Karpas-422 (cell line): ENCODE measurements around the gene EPHB1. TPM values are rescaled to one million over a fixed set of nuclear protein-coding genes. Genes with fewer than 3 reads are reported as not detected.

Experiments
- DNase-seq: peaks from one replicate; pipeline ENCODE4 v3.0.0-alpha.2; 2015
- H2AFZ ChIP-seq: fragments of 200-600 bp; sonication (generic); 2 replicates; pipeline ENCODE4 v1.6.1; 2014; ENCODE audit warnings: antibody characterized with exemption, low read length, mixed read lengths
- H3K27ac ChIP-seq: fragments of 200-600 bp; sonication (generic); 2 replicates; pipeline ENCODE4 v1.5.1; 2014; ENCODE audit warnings: mild to moderate bottlenecking, low read length, moderate library complexity
- H3K27me3 ChIP-seq: fragments of 200-600 bp; sonication (generic); 2 replicates; pipeline ENCODE4 v1.6.1; 2014; ENCODE audit warnings: low read length, mixed read lengths
- H3K36me3 ChIP-seq: fragments of 200-600 bp; sonication (generic); 2 replicates; pipeline ENCODE4 v1.6.1; 2014; ENCODE audit warnings: low read length, mixed read lengths; ENCODE audit not compliant: insufficient read depth
- H3K4me1 ChIP-seq: fragments of 200-600 bp; sonication (generic); 2 replicates; pipeline ENCODE4 v1.6.1; 2014; ENCODE audit warnings: mild to moderate bottlenecking, low read length, mixed read lengths
- H3K4me2 ChIP-seq: fragments of 200-600 bp; sonication (generic); 2 replicates; pipeline ENCODE4 v1.6.1; 2014; ENCODE audit warnings: low read length, low read depth, mild to moderate bottlenecking; ENCODE audit not compliant: poor library complexity, severe bottlenecking
- H3K4me3 ChIP-seq: fragments of 200-600 bp; sonication (generic); 2 replicates; pipeline ENCODE4 v1.5.1; 2014; ENCODE audit warnings: mild to moderate bottlenecking, antibody characterized with exemption, low read length, mixed read lengths
- H3K79me2 ChIP-seq: fragments of 200-600 bp; sonication (generic); 2 replicates; pipeline ENCODE4 v1.6.1; 2014; ENCODE audit warnings: mild to moderate bottlenecking, low read length, mixed read lengths
- H3K9ac ChIP-seq: fragments of 200-600 bp; sonication (generic); 2 replicates; pipeline ENCODE4 v1.6.0; 2014; ENCODE audit warnings: low read length
- H3K9me2 ChIP-seq: fragments of 200-600 bp; sonication (generic), shearing (Covaris generic); replicated peaks from 2 replicates; pipeline ENCODE4 v1.6.0; 2014; ENCODE audit warnings: mild to moderate bottlenecking, low read length, moderate library complexity; ENCODE audit not compliant: insufficient read depth
- H3K9me3 ChIP-seq: fragments of 300-700, 200-600 bp; sonication (generic); 2 replicates; pipeline ENCODE4 v1.6.1; 2014; ENCODE audit warnings: low read length, mixed read lengths
- H4K20me1 ChIP-seq: fragments of 200-600 bp; sonication (generic); 2 replicates; pipeline ENCODE4 v1.6.1; 2014; ENCODE audit warnings: mild to moderate bottlenecking, antibody characterized with exemption, low read length, low read depth; ENCODE audit not compliant: insufficient read depth
- total RNA-seq: library from RNA; depleted of rRNA; stranded (reverse); fragments of >200 nt; shearing (Covaris generic); gene quantifications from 2 replicates; pipeline ENCODE4 v1.2.3, GENCODE V29; 2014; ENCODE audit warnings: low replicate concordance

Gene EPHB1
- total RNA-seq, 1 experiment from 2014 or later = 24.1 TPM

- Histone ChIP-seq H3K27me3 (no peaks in the 10 kb centered on the region), H4K20me1 (no peaks in the 10 kb centered on the region), H3K27ac (peak overlapping the region; percentile 50; the same call in 1 of the 2 replicates), H3K9me2 (no peaks in the 10 kb centered on the region), H3K9ac (peak overlapping the region; percentile 60), H2AFZ (peak overlapping the region; percentile 67; the same call in 1 of the 2 replicates), H3K4me3 (peak overlapping the region; percentile 42), H3K4me1 (peaks cover 32% of the 10 kb centered on the region), H3K9me3 (no peaks in the 10 kb centered on the region), H3K79me2 (no peaks in the 10 kb centered on the region), H3K4me2 (peak overlapping the region; percentile 62), H3K36me3 (no peaks in the 10 kb centered on the region)
- DNase-seq = peak; percentile 63
Observed at GRCh38 chr3:134833453-134834163, 38.5 kb downstream of the EPHB1 start.

GRCh38 chr3:134836921-134837320 is 41.9 kb downstream of the EPHB1 start:
- DNase-seq = no peak
- no peaks in the 10 kb centered on the region for H3K79me2 ChIP-seq

GRCh38 chr3:134838599-134838998 is 43.5 kb downstream of the EPHB1 start:
- Histone ChIP-seq H3K4me2 (no peak overlapping the region), H3K27ac (no peak overlapping the region), H3K79me2 (no peaks in the 10 kb centered on the region), H3K9me2 (no peaks in the 10 kb centered on the region), H3K27me3 (no peaks in the 10 kb centered on the region; the same call in 1 of the 2 replicates), H3K4me3 (no peak overlapping the region), H2AFZ (no peak overlapping the region), H3K36me3 (no peaks in the 10 kb centered on the region), H3K9me3 (no peaks in the 10 kb centered on the region), H3K9ac (no peak overlapping the region), H4K20me1 (no peaks in the 10 kb centered on the region), H3K4me1 (peaks cover 30% of the 10 kb centered on the region)
- peak; percentile 72 for DNase-seq

More at GRCh38 chr3:134836921-134837320, 41.9 kb downstream of the EPHB1 start:
- H3K9ac ChIP-seq = no peak overlapping the region
- no peak overlapping the region for H3K4me2 ChIP-seq
- no peaks in the 10 kb centered on the region for H3K9me3 ChIP-seq
- peaks cover 42% of the 10 kb centered on the region for H3K4me1 ChIP-seq
- H2AFZ ChIP-seq = no peak overlapping the region
- no peaks in the 10 kb centered on the region for H3K27me3 ChIP-seq
- H3K27ac ChIP-seq = no peak overlapping the region
- H3K4me3 ChIP-seq = no peak overlapping the region
- H4K20me1 ChIP-seq = no peaks in the 10 kb centered on the region
- H3K9me2 ChIP-seq = no peaks in the 10 kb centered on the region
- no peaks in the 10 kb centered on the region for H3K36me3 ChIP-seq

GRCh38 chr3:134839422-134839821 is 44.4 kb downstream of the EPHB1 start:
- no peak overlapping the region for H2AFZ ChIP-seq
- H3K9me2 ChIP-seq = no peaks in the 10 kb centered on the region
- no peak overlapping the region for H3K4me3 ChIP-seq
- no peak for DNase-seq
- H3K27ac ChIP-seq = no peak overlapping the region
- no peaks in the 10 kb centered on the region for H3K9me3 ChIP-seq
- H3K27me3 ChIP-seq = no peaks in the 10 kb centered on the region; the same call in 1 of the 2 replicates
- no peaks in the 10 kb centered on the region for H4K20me1 ChIP-seq
- no peaks in the 10 kb centered on the region for H3K79me2 ChIP-seq
- no peaks in the 10 kb centered on the region for H3K36me3 ChIP-seq
- no peak overlapping the region for H3K4me2 ChIP-seq
- H3K9ac ChIP-seq = no peak overlapping the region
- H3K4me1 ChIP-seq = peaks cover 25% of the 10 kb centered on the region

- Histone ChIP-seq H4K20me1 (no peaks in the 10 kb centered on the region), H3K27me3 (no peaks in the 10 kb centered on the region; the same call in 1 of the 2 replicates), H3K27ac (no peak overlapping the region), H3K9me3 (no peaks in the 10 kb centered on the region), H3K36me3 (no peaks in the 10 kb centered on the region), H3K79me2 (no peaks in the 10 kb centered on the region), H2AFZ (no peak overlapping the region), H3K4me3 (no peak overlapping the region), H3K9ac (no peak overlapping the region), H3K9me2 (no peaks in the 10 kb centered on the region), H3K4me1 (peaks cover 25% of the 10 kb centered on the region), H3K4me2 (no peak overlapping the region)
- DNase-seq = peak; percentile 79
Observed at GRCh38 chr3:134839990-134840389, 44.9 kb downstream of the EPHB1 start.

- H3K27me3 ChIP-seq = no peaks in the 10 kb centered on the region; the same call in 1 of the 2 replicates
- H3K4me1 ChIP-seq = peaks cover 25% of the 10 kb centered on the region
- DNase-seq = no peak
- no peak overlapping the region for H2AFZ ChIP-seq
- no peaks in the 10 kb centered on the region for H3K79me2 ChIP-seq
- H3K9me3 ChIP-seq = no peaks in the 10 kb centered on the region
- no peak overlapping the region for H3K4me3 ChIP-seq
- H3K27ac ChIP-seq = no peak overlapping the region
- no peaks in the 10 kb centered on the region for H3K36me3 ChIP-seq
- H3K4me2 ChIP-seq = no peak overlapping the region
- H3K9ac ChIP-seq = no peak overlapping the region
- no peaks in the 10 kb centered on the region for H4K20me1 ChIP-seq
- no peaks in the 10 kb centered on the region for H3K9me2 ChIP-seq
Observed at GRCh38 chr3:134840459-134840858, 45.4 kb downstream of the EPHB1 start.

GRCh38 chr3:134846084-134846483 is 51.0 kb downstream of the EPHB1 start:
- H3K79me2 ChIP-seq = no peaks in the 10 kb centered on the region
- DNase-seq = peak; percentile 56
- H3K36me3 ChIP-seq = no peaks in the 10 kb centered on the region
- peaks cover 47% of the 10 kb centered on the region for H3K4me1 ChIP-seq
- peak overlapping the region; percentile 36 for H3K9ac ChIP-seq
- H3K9me2 ChIP-seq = no peaks in the 10 kb centered on the region
- no peaks in the 10 kb centered on the region; the same call in 1 of the 2 replicates for H3K27me3 ChIP-seq
- H2AFZ ChIP-seq = peak overlapping the region; percentile 3; the same call in 1 of the 2 replicates
- no peak overlapping the region; the same call in 1 of the 2 replicates for H3K4me3 ChIP-seq
- peak overlapping the region; percentile 48 for H3K27ac ChIP-seq
- H3K4me2 ChIP-seq = peak overlapping the region; percentile 17
- H3K9me3 ChIP-seq = no peaks in the 10 kb centered on the region
- H4K20me1 ChIP-seq = no peaks in the 10 kb centered on the region

GRCh38 chr3:134846911-134847317 is 51.9 kb downstream of the EPHB1 start:
- Histone ChIP-seq H3K79me2 (no peaks in the 10 kb centered on the region), H3K27ac (no peak overlapping the region), H3K9me2 (no peaks in the 10 kb centered on the region), H3K4me2 (no peak overlapping the region), H3K4me3 (no peak overlapping the region), H3K27me3 (no peaks in the 10 kb centered on the region; the same call in 1 of the 2 replicates), H3K36me3 (no peaks in the 10 kb centered on the region), H4K20me1 (no peaks in the 10 kb centered on the region), H3K9me3 (no peaks in the 10 kb centered on the region), H3K4me1 (peaks cover 55% of the 10 kb centered on the region), H2AFZ (no peak overlapping the region), H3K9ac (no peak overlapping the region)
- no peak for DNase-seq
